Vagina (tissue), 2 donors: ENCODE data around the gene ASCL2. TPM values are rescaled to one million over a fixed set of nuclear protein-coding genes. Genes with fewer than 3 reads are reported as not detected.

ENCODE experiments used
- DNase-seq, 2 donors: peaks; one replicate each; pipeline ENCODE4 v3.0.0-alpha.2; 2017; ENCODE audit errors: extremely low spot score in 2 of 2
- H3K27ac ChIP-seq: fragments of 200-600 bp; sonication (generic); one replicate; pipeline ENCODE4 v1.5.1; 2019
- H3K27me3 ChIP-seq: fragments of 200-600 bp; sonication (generic); one replicate; pipeline ENCODE4 v1.5.1; 2019
- H3K36me3 ChIP-seq, 2 donors: fragments of 200-600 bp; sonication (generic); one replicate each; pipeline ENCODE4 v1.5.1; 2017 to 2019
- H3K4me1 ChIP-seq: fragments of 200-600 bp; sonication (generic); one replicate; pipeline ENCODE4 v1.5.1; 2019
- H3K4me3 ChIP-seq, 2 donors: fragments of 200-600 bp; sonication (generic); 1 replicate in 1 of 2; 2 replicates in 1 of 2; pipeline ENCODE4 v1.5.1; 2016 to 2019
- H3K9me3 ChIP-seq: fragments of 200-600 bp; sonication (generic); one replicate; pipeline ENCODE4 v1.5.1; 2019
- CTCF ChIP-seq, 3 experiments: fragments of 450-650 bp in 2 of 3; fragments of 200-600 bp in 1 of 3; sonication (generic) in 1 of 3; IDR thresholded peaks; one replicate each; pipeline ENCODE4 v1.5.1; 2017 to 2019; ENCODE audit warnings: antibody characterized with exemption in 3 of 3, mild to moderate bottlenecking in 2 of 3, moderate library complexity in 2 of 3
- POLR2A ChIP-seq, 2 donors: fragments of 450-650 bp; IDR thresholded peaks; one replicate each; pipeline ENCODE4 v1.6.1; 2017; ENCODE audit warnings: antibody characterized with exemption in 2 of 2, mild to moderate bottlenecking in 2 of 2, moderate library complexity in 2 of 2
- POLR2AphosphoS5 ChIP-seq, 2 donors: sonication (generic); formaldehyde crosslinking; IDR thresholded peaks; one replicate each; pipeline ENCODE4 v1.9.0; 2017; ENCODE audit warnings: antibody characterized with exemption in 2 of 2, mild to moderate bottlenecking in 2 of 2, low read depth in 1 of 2; ENCODE audit not compliant: insufficient read depth in 1 of 2
- intact Hi-C: fragments of 100-400 bp; cut with DNase I; formaldehyde crosslinking; loops from one replicate; pipeline ENCODE4 v1.15.1; 2023
- total RNA-seq: library from RNA; depleted of rRNA; stranded (reverse); fragments of >200 nt; gene quantifications from one replicate; pipeline ENCODE4 v1.2.3, GENCODE V29; 2016

The ASCL2 gene
- total RNA-seq, 1 donor from 2014 or later: 3.7 TPM

- Histone ChIP-seq H3K4me1 (peaks cover 6% of the 10 kb centered on the region), H3K27ac (no peak overlapping the region), H3K4me3 (no peak overlapping the region), H3K9me3 (no peaks in the 10 kb centered on the region), H3K36me3 (no peaks in the 10 kb centered on the region), H3K27me3 (no peaks in the 10 kb centered on the region)
- no peak for DNase-seq
- intact Hi-C loops: no loop called here
- TF ChIP-seq CTCF (IDR thresholded peaks at IDR 0.05): no peak
These were observed 47.1 kb downstream of the ASCL2 start for GRCh38 chr11:2223153-2223794.

GRCh38 chr11:2222451-2222850 lies 47.9 kb downstream of the ASCL2 start:
- H3K36me3 ChIP-seq: no peaks in the 10 kb centered on the region
- no peak overlapping the region for H3K27ac ChIP-seq
- TF ChIP-seq POLR2AphosphoS5 (IDR thresholded peaks at IDR 0.05; ENCODE audit: insufficient read depth in 1 of 2, low read depth in 1 of 2) (no peak), CTCF (IDR thresholded peaks at IDR 0.05) (no peak), POLR2A (IDR thresholded peaks at IDR 0.05) (no peak)
- no peaks in the 10 kb centered on the region for H3K9me3 ChIP-seq
- intact Hi-C loops: no loop called here
- H3K4me3 ChIP-seq: no peak overlapping the region
- peak in 1 of 2 donors; percentile 86 for DNase-seq
- H3K4me1 ChIP-seq: peaks cover 6% of the 10 kb centered on the region
- no peaks in the 10 kb centered on the region for H3K27me3 ChIP-seq

- Histone ChIP-seq H3K4me3 (no peak overlapping the region), H3K36me3 (no peaks in the 10 kb centered on the region), H3K4me1 (peaks cover 6% of the 10 kb centered on the region), H3K27ac (no peak overlapping the region), H3K27me3 (no peaks in the 10 kb centered on the region), H3K9me3 (no peaks in the 10 kb centered on the region)
- intact Hi-C loops: no loop called here
- TF ChIP-seq CTCF (IDR thresholded peaks at IDR 0.05) (no peak), POLR2AphosphoS5 (IDR thresholded peaks at IDR 0.05; ENCODE audit: insufficient read depth in 1 of 2, low read depth in 1 of 2) (no peak), POLR2A (IDR thresholded peaks at IDR 0.05) (no peak)
- DNase-seq: peak in 1 of 2 donors; percentile 58
These were observed 48.8 kb downstream of the ASCL2 start for GRCh38 chr11:2221591-2221990.

- H3K36me3 ChIP-seq: no peaks in the 10 kb centered on the region
- no peak overlapping the region for H3K4me3 ChIP-seq
- DNase-seq: peak in 1 of 2 donors; percentile 72
- TF ChIP-seq CTCF (IDR thresholded peaks at IDR 0.05) (no peak), POLR2AphosphoS5 (IDR thresholded peaks at IDR 0.05; ENCODE audit: insufficient read depth in 1 of 2, low read depth in 1 of 2) (no peak), POLR2A (IDR thresholded peaks at IDR 0.05) (no peak)
- no peaks in the 10 kb centered on the region for H3K9me3 ChIP-seq
- H3K27ac ChIP-seq: no peak overlapping the region
- H3K27me3 ChIP-seq: no peaks in the 10 kb centered on the region
- peaks cover 6% of the 10 kb centered on the region for H3K4me1 ChIP-seq
- intact Hi-C loops: no loop called here
These were observed 49.4 kb downstream of the ASCL2 start for GRCh38 chr11:2221024-2221423.

- Histone ChIP-seq H3K4me1 (peaks cover 6% of the 10 kb centered on the region), H3K27me3 (no peaks in the 10 kb centered on the region)
- no peak for DNase-seq
These were observed 50.1 kb downstream of the ASCL2 start for GRCh38 chr11:2220173-2220771.

More at GRCh38 chr11:2220173-2220771, 50.1 kb downstream of the ASCL2 start:
- Histone ChIP-seq H3K27ac (no peak overlapping the region), H3K9me3 (no peaks in the 10 kb centered on the region), H3K4me3 (no peak overlapping the region), H3K36me3 (no peaks in the 10 kb centered on the region)
- intact Hi-C loops: no loop called here
- TF ChIP-seq POLR2AphosphoS5 (IDR thresholded peaks at IDR 0.05; ENCODE audit: insufficient read depth in 1 of 2, low read depth in 1 of 2) (no peak), POLR2A (IDR thresholded peaks at IDR 0.05) (no peak), CTCF (IDR thresholded peaks at IDR 0.05) (no peak)
